ENCODE measurements around the gene ADRA2B.
"Not testable (repeated sequence)": the region's sequence is repeated elsewhere in the genome, so short reads cannot be mapped to it uniquely, and the experiment has no call there.

Gene ADRA2B

DNA sequence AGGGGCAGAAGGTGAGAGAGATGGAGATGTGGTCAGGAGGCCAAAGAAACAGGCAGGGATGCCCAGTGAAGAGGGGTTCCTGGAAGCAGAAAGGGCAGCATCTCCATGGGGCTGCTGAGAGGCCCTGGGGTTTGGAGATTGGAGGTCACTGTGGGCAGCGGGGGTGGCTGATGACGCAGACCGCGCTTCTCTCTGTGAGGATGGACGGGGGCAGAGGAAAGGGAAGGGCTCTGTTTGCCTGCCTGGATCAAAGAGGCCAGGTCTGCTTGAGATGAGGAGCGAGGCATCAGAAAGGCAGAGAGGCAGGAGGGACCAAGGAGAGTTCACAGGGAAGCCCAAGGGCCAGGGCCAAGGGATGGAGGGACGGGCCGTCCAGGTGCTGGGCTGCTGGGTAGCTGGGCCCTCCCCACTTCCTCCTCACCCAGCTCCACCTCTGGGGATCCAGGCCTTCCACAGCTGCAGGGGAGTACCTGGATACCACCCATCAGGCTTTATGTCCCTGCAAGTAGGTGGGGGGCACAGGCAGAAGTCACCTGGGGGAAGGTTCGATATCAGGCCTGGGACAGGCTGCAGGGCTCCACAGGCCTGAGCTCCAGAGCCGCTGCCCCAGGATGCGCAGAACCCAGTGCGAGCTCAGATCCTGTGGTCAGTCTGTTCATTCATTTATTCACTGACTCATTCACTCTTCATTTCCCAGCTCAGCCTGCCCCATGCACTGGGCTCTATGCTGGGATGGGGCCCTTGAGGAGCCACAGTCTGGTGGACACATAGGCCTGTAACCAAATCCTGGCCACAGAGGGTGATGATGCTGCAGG is 30.6 kb downstream of the ADRA2B start:
- DNase-seq, result no peak

DNA sequence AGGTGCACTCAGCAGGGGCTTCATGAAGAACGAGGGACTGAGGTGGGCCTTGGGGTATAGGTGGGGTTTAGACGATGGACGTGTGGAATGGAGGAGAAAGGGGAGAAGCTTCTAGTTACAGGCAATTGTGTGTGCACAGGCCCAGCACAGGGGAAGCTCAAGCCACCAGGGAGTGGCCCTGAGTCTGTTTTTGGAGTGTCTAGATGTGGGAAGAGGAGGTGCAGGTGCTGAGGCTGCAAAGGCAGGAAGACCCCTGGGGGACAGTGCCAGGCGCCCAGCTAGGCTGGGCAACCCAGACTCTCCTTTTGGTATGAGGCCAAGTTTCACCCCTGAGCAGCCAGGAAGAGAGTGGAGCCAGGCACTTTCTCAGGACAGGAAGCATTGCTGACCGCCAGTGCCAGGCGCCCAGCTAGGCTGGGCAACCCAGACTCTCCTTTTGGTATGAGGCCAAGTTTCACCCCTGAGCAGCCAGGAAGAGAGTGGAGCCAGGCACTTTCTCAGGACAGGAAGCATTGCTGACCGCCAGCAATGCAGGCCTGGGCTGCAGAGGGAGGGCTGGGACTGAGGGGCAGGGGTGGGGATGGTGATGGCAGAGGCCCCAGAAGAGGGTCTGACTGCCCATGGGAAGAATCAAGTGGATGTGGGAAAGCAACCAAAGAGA is 31.4 kb downstream of the ADRA2B start:
- not testable (repeated sequence) for DNase-seq

DNA sequence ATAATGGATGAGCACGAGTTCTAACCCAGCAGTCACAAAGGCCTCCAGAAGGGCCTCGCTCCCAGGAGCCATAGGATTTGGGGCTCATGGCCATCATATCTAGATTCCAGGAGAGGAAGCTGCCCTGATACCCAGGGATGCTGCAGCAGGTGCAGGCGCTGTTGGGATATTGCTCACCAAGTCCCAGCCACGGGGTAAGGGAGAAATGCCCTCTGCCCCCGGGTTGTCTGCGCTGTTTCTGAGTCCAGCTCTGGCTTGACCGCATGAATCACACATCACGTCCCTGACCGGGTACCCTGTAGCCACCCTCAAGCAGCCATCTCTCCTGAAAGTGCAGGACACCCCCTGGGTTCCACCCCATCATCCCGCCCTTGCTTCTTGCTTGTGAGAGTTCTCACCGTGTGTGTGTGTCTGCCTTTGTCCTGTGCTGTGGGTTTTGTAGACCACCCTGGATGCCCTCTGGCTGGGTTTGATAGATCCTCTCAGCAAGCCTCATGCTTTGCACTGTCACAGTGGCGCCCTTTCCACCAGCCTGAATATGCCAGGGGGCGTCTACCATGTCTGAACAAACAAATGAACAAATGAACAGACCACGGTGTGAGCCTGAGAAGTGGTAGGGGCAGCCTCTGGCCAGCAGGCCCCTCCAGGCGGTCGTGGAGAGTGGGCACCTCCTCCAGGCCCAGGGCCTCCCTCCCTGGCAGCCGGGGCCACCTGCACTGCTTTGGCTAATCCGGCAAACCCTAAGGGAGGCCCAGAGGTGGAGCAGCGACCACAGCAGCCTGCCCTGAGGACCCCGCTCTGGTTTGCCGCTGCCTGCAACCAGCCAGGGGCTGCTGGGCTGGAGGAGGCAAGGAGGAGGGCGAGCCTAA is 32.1 kb downstream of the ADRA2B start:
- no peak for DNase-seq

DNA sequence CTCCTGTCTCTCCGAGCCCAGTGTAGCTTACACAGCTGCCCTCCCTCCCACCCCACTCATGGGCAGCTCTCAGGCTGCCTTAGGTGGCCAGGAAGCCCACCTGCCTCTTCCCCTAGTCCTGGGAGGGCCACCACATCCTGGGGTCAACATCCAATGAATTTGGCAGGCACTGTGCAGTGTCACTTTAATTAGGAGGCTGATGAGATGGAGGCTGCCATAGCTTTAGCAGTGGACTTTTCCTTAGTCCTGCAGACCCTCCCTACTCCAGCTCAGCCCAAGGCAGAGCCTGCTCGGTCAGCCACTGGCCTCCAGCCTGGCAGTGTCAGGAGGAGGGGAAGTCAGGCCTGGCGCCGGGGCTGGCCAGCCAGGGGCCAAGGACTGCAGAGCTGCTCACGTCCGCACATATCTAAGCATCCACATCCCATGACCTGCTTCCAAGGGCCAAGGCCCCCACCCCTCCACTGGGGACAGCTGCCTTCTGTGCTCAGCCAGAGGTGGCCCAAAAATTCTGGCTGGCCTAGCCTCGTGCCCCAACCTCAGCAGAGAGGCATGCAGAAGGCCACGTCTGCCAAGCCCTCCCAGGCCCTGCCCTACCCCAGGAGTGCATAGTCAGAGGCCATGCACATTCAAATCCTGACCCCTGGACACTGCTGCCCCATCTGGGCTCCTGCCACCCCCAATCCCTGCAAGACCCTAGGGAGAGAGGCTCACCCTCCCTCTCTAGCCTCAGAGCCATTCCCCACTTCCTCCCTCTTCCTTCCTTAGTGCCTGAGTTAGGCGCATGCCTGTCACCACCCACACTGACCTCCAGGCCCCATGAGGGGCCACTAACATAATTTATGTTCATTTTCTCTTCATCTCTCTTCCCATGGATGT is 33.1 kb downstream of the ADRA2B start:
- no peak for DNase-seq

DNA sequence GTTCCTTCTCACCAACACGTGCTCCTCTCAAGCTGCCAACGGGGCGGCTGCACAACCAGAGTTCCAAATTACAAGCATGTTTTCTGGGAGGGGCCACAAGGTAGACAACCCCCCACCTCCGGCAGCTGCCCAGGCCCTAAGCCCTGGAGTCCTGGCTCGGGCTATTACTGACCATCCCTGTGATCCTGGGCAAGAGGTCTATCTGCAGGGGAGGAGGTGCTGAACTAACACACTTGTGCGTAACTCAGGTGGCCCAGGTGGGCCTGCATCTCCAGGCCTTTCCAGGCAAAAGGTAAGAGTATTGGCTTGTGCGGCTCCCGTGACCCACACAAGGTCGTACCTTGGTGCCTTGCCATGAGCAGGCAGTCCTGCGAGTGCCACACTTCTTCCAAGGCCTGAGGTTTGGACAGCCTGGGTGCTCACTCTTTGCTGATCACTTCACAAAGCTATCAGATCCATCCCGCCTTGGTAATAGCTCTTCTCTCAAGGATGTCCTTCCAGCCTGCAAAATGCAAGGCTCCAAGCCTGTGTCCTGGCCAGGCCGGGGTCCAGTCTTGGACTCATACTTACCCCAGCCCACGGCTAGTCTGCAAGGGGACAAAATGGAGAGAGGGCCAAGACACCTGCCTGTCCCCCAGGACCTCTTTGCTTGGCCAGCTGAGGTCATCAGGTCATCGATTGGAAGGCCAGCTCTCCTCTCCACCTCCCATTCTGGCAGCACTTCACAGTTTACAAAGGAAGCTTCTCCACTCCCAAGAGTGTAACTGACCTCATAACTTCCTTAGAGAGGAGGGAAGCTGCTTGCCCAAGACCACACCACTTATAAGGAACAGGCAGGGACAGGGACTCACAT is 33.9 kb downstream of the ADRA2B start:
- no peak for DNase-seq

DNA sequence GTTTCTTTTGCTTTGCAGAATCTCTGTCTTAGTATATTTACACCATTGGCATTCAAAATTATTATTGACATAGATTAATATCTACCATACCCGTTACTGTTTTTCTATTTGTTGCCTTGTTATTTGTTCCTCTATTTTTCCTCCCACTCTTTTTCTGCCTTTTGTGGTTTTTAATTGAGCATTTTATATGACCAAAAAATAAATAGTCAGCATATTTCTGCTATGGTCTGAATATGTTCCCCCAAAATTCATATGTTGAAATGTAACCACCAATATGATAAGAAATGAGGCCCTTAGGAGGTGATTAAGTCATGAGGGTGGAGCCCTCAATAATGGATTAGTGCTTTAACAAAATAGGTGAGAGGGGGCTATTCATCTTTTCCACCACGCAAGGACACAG is 35.3 kb downstream of the ADRA2B start:
- DNase-seq, result no peak

DNA sequence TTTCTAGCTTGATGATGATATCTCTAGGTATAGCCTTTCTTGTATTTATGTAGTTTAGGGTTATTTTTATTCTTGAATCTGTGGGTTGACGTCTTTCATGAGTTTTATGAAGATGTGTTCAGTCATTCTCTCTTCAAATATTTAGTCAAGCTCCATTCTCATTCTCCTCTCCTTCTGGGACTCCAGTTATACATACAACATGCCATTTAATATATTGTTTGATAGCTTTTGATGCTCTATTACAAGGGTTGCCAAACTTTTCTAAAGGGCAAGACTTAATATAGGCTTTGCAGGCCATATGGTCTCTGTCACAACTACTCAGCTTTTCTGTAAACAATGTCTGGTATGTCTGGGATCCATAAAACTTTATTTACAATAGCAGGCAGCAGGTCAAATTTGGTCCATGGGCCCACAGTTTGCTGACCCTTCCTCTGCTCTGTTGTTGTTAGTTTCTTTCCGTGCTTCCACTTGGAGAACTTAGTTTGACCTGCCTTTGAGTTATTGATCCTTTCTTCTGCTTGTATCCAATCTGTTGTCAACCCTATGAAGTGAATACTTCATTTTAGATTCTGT is 41.1 kb downstream of the ADRA2B start:
- DNase-seq, result no peak

DNA sequence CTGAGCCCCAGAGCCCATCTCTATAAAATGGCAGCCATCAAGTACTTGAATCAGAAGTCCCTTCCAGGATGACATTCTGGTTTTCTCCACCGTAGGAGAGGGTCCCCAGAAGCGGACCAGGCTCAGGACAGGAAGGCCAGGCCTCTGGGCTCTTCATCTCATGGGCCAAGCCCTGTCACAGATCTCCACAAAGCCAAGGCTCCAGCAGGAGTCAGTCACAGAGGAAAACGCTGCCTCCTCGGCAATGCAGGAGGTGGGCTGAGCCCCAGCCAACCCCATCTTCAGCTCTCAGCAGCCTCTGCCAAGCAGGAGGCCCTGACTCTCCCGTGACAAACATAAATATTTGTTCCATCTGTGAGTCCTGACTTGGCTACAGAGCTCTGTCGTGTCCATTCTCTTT is 42.2 kb downstream of the ADRA2B start:
- no peak for DNase-seq

DNA sequence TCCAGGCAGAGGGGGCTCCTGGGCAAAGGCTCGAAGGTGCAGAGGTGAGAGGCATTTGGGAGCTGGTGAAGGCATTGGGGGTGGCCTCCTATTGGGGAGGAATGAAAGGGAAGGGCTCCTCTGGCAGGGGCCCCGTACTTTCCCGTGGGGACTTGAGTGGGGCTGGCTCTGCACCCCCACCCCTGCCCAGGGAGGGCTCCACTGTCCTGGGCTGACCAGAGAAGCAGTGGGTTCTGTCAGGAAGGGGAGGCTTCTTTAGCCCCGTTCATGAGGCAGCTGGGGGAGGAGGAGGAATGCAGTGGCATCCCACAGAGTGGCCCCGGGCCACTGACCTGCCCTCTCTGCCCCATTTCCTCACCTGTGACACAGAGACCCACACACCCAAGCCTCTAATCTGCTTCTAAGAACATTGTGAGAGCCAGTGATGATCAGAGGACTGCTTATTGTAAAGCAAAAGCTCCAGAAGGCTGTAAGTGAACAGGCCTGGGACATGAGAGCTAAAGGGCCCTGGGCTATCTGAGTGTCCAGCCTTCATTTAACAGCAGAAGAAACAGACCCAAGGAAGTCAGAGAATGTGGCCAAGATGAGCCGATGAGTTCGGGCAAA is 43.1 kb downstream of the ADRA2B start:
- no peak for DNase-seq

DNA sequence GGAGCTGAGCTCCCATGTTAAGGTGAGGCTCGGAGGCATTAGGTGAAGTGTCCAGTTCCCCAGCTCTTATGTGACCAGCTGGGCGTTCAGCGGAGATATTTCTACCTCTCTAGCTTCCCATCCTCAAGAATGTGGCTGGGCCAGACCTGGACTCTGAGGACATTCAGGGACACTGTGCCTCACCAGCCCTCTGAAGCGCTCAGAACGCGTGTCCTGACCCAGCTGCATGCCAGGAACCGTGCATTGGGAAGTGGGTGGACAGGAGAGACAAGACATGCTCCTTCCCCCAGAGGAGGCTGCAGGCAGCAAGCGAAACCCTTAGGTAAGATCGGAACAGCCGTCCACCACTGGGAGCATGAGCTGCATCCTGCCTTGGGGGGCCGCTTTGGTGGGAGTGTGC is 43.6 kb downstream of the ADRA2B start:
- DNase-seq, result no peak

DNA sequence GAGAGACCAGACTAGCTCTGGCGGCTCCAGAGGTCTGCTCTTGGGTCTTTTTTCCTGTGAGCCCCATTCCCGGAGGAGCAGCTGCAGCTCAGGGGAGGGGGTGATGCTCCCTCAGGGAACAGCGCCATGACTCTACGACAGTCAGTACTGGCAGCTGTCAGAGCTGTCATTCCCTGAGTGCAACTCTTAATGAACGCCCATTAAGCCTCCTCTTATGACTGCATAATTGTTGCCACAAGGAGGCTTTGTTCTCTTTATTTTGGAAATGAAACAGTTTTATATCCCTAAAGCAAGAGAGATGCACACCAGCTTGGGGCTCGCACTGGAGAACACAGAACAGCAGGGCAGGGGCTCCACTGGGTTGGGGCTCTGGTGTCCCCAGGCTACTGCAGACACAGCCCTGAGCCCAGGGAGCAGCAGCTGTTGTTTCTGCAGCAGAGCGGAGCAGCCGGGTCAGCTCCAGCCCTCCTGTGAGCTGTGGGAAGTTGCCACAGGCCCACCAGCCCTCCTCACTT is 44.3 kb downstream of the ADRA2B start:
- DNase-seq, result not testable (repeated sequence)

DNA sequence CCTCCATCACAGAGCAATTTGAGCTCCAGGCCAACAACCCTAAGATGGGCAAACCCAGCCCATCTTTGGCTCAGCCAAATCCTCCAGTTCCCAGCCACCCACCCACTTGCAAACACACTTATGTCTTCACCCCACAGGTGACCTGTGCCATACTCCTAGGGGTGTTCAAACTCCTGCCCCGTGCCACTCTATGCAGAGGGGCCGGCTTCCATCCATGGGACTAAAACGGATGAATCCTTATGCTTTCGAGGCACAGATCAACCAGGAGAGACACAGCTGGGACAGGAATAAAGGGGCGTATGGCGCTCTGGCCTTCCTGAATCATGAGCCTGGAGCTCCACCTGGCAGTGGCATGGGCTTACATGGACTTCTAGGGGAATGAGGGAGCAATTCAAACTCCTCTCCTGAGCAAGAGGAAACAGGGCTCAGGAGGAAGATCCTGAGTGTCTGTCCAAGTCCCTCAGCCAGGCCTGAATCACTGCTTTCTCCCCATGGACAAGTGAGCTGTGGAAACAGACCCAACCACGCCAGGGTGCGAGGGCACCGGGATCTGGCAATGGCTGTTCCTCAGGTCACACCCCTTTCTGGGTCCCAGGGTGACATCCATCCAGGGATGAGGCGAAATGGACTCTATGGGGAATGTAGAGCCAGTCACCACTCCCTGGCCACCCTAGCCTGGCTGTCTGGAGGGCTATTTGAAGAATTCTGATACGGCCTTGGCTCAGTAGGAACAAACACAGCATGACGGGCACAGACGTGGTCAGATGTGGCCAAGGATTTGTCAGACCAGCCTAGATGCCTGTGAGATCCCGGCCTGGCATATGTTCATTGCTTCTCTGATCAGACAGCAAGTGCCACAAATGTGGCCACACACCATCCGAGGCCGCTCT is 45.0 kb downstream of the ADRA2B start:
- DNase-seq, result not testable (repeated sequence)

DNA sequence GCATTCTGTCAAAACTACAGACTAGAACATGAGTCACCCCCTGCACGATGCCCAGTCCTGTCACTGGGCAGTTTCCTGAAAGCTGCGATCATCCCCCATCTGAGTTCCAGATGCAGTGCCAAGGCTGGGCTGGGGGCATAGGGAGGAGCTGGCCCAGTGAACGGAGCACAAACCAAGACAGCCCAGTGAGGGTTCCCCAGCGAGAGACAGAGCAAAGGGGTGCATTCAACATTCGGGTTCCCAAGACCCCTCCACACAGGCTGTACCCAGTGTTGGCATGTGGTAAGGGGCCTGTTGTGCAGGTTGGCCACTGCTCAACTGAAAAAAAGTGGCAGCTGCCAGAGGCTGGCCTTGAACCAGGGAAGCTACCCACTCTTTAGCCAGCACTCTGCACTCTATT is 46.0 kb downstream of the ADRA2B start:
- not testable (repeated sequence) for DNase-seq

DNA sequence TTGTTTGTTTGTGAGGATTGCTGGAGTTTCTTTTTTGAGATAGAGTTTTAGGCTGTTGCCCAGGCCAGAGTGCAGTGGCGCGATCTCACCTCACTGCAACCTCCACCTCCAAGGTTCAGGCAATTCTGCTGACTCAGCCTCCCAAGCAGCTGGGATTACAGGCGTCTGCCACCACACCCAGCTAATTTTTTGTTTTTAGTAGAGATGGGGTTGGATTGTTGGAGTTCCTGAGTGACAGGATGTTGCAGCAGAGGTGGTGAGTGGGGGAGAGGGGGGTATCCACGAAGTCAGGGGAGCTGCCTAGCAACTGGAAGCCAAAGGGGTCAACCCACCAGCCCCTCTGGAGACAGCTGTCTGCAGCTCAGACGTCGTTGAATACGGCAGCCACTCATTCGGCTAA is 46.5 kb downstream of the ADRA2B start:
- not testable (repeated sequence) for DNase-seq

DNA sequence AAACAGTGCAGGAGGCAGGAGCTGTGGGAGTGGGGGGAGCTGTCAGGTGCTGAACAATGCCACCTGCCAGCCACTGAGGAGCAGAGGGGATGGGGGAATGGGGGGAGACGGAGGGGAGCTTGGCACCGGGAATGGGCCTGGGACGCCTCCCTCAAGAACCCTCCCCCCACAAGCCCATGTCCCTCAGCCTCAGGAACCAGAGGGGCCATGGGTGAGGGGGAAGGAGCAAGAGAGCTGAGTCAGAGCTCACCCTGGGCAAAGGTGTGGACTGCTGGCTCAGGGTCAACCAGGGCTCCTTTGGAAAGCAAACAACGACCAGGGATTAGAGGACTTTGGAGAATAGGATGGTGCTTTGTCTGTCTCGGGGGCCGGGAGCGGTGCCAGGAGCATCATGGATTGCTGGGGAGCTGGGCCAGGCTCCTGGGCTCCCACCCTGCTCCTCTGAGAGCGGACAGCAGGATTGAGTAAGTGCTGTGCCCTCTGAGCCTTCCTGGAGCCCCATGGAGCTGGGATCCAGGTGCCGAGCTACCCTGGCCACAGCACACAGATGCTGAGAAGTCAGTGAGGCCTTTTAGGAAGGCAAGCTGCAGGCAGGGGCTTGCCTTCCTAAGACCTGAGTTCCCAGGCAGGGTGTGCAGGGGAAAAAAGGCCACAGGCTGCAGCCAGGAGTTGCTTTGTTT is 48.3 kb downstream of the ADRA2B start:
- DNase-seq, result not testable (repeated sequence)

DNA sequence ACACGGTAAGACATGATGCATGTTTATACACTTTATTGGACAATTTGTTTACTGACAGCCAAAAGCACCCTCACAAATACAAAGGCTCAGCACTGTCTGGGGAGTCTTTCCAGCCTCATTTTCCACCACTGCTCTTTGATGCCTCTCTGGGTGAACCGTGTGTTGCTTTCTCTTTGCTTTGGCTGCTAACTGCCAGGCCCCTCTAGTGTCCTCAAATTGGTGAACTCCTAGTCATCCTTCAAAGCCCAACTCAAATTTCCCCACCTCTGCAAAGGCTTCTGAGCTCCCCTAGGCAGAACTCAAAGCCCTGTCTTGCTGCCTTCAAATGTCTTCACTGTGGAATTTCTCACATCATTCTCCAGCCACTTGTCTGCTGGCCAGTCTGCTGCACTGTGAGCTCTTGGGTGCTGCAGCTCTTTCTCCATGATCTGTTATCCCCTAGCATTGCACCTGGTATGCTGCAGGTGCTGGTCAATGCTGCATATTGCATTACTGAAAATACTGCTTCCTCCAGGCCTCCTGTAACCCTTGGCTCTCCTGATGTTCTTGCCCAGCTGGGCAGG is 49.2 kb downstream of the ADRA2B start:
- not testable (repeated sequence) for DNase-seq

DNA sequence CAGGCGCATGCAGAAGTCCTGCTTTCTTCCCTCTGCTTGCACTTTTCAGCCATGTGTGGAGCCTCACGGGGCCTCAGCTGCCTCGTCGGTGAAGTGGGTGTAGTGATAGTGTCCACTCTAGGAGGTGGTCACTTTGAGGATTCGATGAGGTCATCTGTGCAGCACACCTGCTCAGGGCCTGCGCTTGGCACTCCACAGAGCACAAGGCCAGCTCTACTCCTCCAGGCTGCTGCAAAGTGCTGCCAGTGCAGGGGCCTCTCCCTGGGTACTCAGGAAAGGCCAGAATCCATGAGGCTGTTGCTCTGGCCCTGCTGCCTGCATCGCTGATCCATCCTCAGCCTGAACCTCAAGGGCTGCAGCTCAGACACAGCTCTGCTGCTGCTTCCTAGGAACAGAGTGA is 49.9 kb downstream of the ADRA2B start:
- not testable (repeated sequence) for DNase-seq

DNA sequence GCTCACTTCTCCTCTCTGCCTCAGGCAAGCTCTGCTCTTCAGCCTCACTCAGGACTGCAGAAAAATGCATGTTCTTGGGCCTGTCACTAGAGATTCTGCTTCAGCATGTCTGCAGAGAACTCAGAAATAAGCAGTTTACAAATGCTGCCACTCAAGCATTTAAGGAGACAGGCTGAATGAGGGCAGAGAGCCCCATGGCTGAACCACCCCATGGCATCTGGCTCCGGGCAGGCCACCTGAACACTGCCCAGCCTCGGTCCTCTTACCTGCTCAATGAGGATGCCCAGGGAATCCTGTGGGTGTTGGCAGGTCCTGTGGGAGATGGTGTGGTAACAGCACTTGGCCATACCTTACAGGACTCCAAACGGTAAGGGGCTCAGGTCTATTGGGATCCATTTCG is 50.4 kb downstream of the ADRA2B start:
- DNase-seq, result not testable (repeated sequence)

Measured in CD4-positive, alpha-beta T cell treated with Interferon alpha-2 for 1 hour (primary cell).